Measurements from ENCODE around the gene HIVEP3.

Gene HIVEP3

GRCh38 chr1:41751804-41752513 is 166.8 kb downstream of the HIVEP3 start:
- DNase-seq, result no peak

- no peak for DNase-seq
Observed at GRCh38 chr1:41749991-41750745, 168.6 kb downstream of the HIVEP3 start.

GRCh38 chr1:41745022-41745421 is 173.7 kb downstream of the HIVEP3 start:
- no peak for DNase-seq

GRCh38 chr1:41743366-41743765 is 175.4 kb downstream of the HIVEP3 start:
- no peak for DNase-seq

- no peak for DNase-seq
Observed at GRCh38 chr1:41742219-41742618, 176.5 kb downstream of the HIVEP3 start.

- DNase-seq, result no peak
Observed at GRCh38 chr1:41741244-41741643, 177.5 kb downstream of the HIVEP3 start.

GRCh38 chr1:41740630-41741239 is 178.0 kb downstream of the HIVEP3 start:
- DNase-seq, result no peak

- no peak for DNase-seq
Observed at GRCh38 chr1:41740058-41740457, 178.7 kb downstream of the HIVEP3 start.

- DNase-seq, result peak; percentile 53
Observed at GRCh38 chr1:41739061-41739955, 179.4 kb downstream of the HIVEP3 start.

GRCh38 chr1:41738475-41738874 is 180.2 kb downstream of the HIVEP3 start:
- no peak for DNase-seq

GRCh38 chr1:41738006-41738405 is 180.7 kb downstream of the HIVEP3 start:
- DNase-seq, result no peak

- no peak for DNase-seq
Observed at GRCh38 chr1:41735631-41736260, 183.0 kb downstream of the HIVEP3 start.

- DNase-seq, result no peak
Observed at GRCh38 chr1:41735139-41735538, 183.6 kb downstream of the HIVEP3 start.

GRCh38 chr1:41734201-41734970 is 184.3 kb downstream of the HIVEP3 start:
- no peak for DNase-seq

GRCh38 chr1:41733725-41734124 is 185.0 kb downstream of the HIVEP3 start:
- DNase-seq, result no peak

GRCh38 chr1:41733021-41733420 is 185.7 kb downstream of the HIVEP3 start:
- no peak for DNase-seq

GRCh38 chr1:41731516-41732030 is 187.1 kb downstream of the HIVEP3 start:
- no peak for DNase-seq

- no peak for DNase-seq
Observed at GRCh38 chr1:41730806-41731205, 187.9 kb downstream of the HIVEP3 start.

- DNase-seq, result no peak
Observed at GRCh38 chr1:41728403-41729202, 190.1 kb downstream of the HIVEP3 start.

- DNase-seq, result no peak
Observed at GRCh38 chr1:41727749-41728115, 191.0 kb downstream of the HIVEP3 start.
